ENCODE results near the gene CREB3.

The CREB3 gene

GRCh38 chr9:35714579-35715252, 17.8 kb upstream of the CREB3 start:
- no peaks in the 10 kb centered on the region for H3K9me2 ChIP-seq (replicated peaks; ENCODE audit: low read depth, low read length)
- no peaks in the 10 kb centered on the region for H4K20me1 ChIP-seq (ENCODE audit: insufficient read depth, low read length, poor library complexity, severe bottlenecking)
- H3K4me1 ChIP-seq (ENCODE audit: insufficient read depth, low read length, poor library complexity, severe bottlenecking), result no peaks in the 10 kb centered on the region
- no peak overlapping the region for H3K9ac ChIP-seq (ENCODE audit: low read depth, low read length, poor library complexity, severe bottlenecking)
- no peak overlapping the region for H3K4me2 ChIP-seq (ENCODE audit: low read depth, low read length, poor library complexity, severe bottlenecking)
- H3K4me3 ChIP-seq (ENCODE audit: low read length, poor library complexity, severe bottlenecking), result no peak overlapping the region
- H3K27me3 ChIP-seq (ENCODE audit: insufficient read depth, low read length, poor library complexity, severe bottlenecking), result no peaks in the 10 kb centered on the region
- peaks cover 94% of the 10 kb centered on the region; the same call in 1 of the 2 replicates for H3K36me3 ChIP-seq (ENCODE audit: insufficient read depth, low read length)
- H3K9me3 ChIP-seq (ENCODE audit: insufficient read depth, low read depth, low read length), result no peaks in the 10 kb centered on the region
- no peaks in the 10 kb centered on the region for H3F3A ChIP-seq (ENCODE audit: low read depth)
- no peak overlapping the region for H2AFZ ChIP-seq (ENCODE audit: low read length)
- H3K79me2 ChIP-seq (ENCODE audit: insufficient read depth, low read length), result no peaks in the 10 kb centered on the region
- TF ChIP-seq, protein P1, sequence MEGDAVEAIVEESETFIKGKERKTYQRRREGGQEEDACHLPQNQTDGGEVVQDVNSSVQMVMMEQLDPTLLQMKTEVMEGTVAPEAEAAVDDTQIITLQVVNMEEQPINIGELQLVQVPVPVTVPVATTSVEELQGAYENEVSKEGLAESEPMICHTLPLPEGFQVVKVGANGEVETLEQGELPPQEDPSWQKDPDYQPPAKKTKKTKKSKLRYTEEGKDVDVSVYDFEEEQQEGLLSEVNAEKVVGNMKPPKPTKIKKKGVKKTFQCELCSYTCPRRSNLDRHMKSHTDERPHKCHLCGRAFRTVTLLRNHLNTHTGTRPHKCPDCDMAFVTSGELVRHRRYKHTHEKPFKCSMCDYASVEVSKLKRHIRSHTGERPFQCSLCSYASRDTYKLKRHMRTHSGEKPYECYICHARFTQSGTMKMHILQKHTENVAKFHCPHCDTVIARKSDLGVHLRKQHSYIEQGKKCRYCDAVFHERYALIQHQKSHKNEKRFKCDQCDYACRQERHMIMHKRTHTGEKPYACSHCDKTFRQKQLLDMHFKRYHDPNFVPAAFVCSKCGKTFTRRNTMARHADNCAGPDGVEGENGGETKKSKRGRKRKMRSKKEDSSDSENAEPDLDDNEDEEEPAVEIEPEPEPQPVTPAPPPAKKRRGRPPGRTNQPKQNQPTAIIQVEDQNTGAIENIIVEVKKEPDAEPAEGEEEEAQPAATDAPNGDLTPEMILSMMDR (conservative IDR thresholded peaks at IDR 0.05; ENCODE audit: low read length), result no peak
- TF ChIP-seq EZH2phosphoT487 (IDR thresholded peaks at IDR 0.05; ENCODE audit: borderline replicate concordance), result no peak

DNA sequence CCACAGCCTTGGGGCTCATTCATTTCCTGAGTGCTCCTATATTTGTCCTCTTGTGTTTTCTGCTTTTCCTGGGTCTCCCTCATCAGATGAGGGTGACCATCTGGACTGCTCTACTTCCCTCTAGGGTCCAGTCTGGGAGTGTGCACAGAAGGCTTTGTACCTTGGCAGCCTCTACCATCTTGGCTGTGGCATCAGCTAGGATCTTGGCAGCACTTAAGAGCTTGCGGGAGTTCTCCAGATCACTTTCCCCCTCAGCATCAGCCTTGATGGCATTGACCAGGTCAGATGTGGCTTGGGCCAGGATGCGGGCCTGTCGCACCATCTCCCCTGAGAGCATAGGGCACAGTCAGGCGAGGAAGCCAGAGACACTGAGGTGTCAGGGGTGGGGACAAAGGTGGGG, 16.2 kb upstream of the CREB3 start:
- H3F3A ChIP-seq (ENCODE audit: low read depth), result no peaks in the 10 kb centered on the region
- H3K4me2 ChIP-seq (ENCODE audit: low read depth, low read length, poor library complexity, severe bottlenecking), result no peak overlapping the region
- no peaks in the 10 kb centered on the region for H4K20me1 ChIP-seq (ENCODE audit: insufficient read depth, low read length, poor library complexity, severe bottlenecking)
- TF ChIP-seq, protein P1 (conservative IDR thresholded peaks at IDR 0.05; ENCODE audit: low read length), result peak; percentile 18; the same call in 1 of the 2 replicates
- no peak for TF ChIP-seq EZH2phosphoT487 (IDR thresholded peaks at IDR 0.05; ENCODE audit: borderline replicate concordance)
- H3K36me3 ChIP-seq (ENCODE audit: insufficient read depth, low read length), result peaks cover 96% of the 10 kb centered on the region; the same call in 1 of the 2 replicates
- no peak overlapping the region for H2AFZ ChIP-seq (ENCODE audit: low read length)
- no peaks in the 10 kb centered on the region for H3K4me1 ChIP-seq (ENCODE audit: insufficient read depth, low read length, poor library complexity, severe bottlenecking)
- no peak overlapping the region for H3K4me3 ChIP-seq (ENCODE audit: low read length, poor library complexity, severe bottlenecking)
- H3K9me2 ChIP-seq (replicated peaks; ENCODE audit: low read depth, low read length), result no peaks in the 10 kb centered on the region
- no peaks in the 10 kb centered on the region for H3K27me3 ChIP-seq (ENCODE audit: insufficient read depth, low read length, poor library complexity, severe bottlenecking)
- H3K9me3 ChIP-seq (ENCODE audit: insufficient read depth, low read depth, low read length), result no peaks in the 10 kb centered on the region
- no peak overlapping the region for H3K9ac ChIP-seq (ENCODE audit: low read depth, low read length, poor library complexity, severe bottlenecking)
- no peaks in the 10 kb centered on the region for H3K79me2 ChIP-seq (ENCODE audit: insufficient read depth, low read length)

DNA sequence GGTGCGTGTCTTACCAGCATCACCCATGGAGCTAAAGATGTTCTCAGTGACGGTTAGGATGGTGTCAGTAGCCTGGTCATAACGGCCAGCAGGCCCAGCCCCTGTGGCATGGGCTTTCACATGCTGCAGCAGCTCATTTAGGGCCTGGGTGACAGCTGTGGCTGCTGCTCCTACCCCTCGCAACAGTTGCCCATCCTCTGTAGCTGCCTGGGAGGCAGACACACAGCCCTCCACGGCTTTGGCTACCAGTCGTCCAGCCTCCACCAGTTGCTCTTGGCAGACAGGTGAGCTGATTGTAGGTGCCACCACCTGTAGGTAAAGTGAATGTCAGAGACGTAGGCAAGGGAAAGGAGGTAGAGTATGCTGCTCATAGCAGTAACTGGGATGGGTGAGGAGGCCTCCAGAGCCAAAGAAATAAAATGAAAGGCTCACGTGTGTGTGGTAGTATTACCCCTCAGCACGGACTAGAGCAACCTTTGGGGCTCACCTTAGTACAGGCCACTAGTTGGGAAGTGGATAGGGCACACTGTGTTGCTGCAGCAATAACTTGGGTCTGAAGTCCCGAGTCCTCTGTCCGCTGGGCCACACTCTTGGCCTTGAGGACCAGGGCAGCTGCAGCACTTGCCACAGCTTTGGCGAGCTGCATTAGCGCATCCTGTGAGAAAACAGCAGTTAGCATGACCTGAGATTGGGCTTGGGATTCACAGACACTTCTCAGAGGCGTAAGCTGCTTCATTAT, 15.2 kb upstream of the CREB3 start:
- TF ChIP-seq, protein P1 (conservative IDR thresholded peaks at IDR 0.05; ENCODE audit: low read length), result no peak
- no peak for TF ChIP-seq EZH2phosphoT487 (IDR thresholded peaks at IDR 0.05; ENCODE audit: borderline replicate concordance)
- H3F3A ChIP-seq (ENCODE audit: low read depth), result no peaks in the 10 kb centered on the region
- H3K4me2 ChIP-seq (ENCODE audit: low read depth, low read length, poor library complexity, severe bottlenecking), result no peak overlapping the region
- H3K9me3 ChIP-seq (ENCODE audit: insufficient read depth, low read depth, low read length), result no peaks in the 10 kb centered on the region
- H3K9me2 ChIP-seq (replicated peaks; ENCODE audit: low read depth, low read length), result no peaks in the 10 kb centered on the region
- no peaks in the 10 kb centered on the region for H3K27me3 ChIP-seq (ENCODE audit: insufficient read depth, low read length, poor library complexity, severe bottlenecking)
- H3K79me2 ChIP-seq (ENCODE audit: insufficient read depth, low read length), result no peaks in the 10 kb centered on the region
- no peak overlapping the region for H2AFZ ChIP-seq (ENCODE audit: low read length)
- H3K36me3 ChIP-seq (ENCODE audit: insufficient read depth, low read length), result peaks cover 97% of the 10 kb centered on the region; the same call in 1 of the 2 replicates
- no peak overlapping the region for H3K4me3 ChIP-seq (ENCODE audit: low read length, poor library complexity, severe bottlenecking)
- H4K20me1 ChIP-seq (ENCODE audit: insufficient read depth, low read length, poor library complexity, severe bottlenecking), result no peaks in the 10 kb centered on the region
- no peaks in the 10 kb centered on the region for H3K4me1 ChIP-seq (ENCODE audit: insufficient read depth, low read length, poor library complexity, severe bottlenecking)
- H3K9ac ChIP-seq (ENCODE audit: low read depth, low read length, poor library complexity, severe bottlenecking), result no peak overlapping the region

Data from Loucy (cell line).